Measurements from ENCODE around the gene CCT6A. TPM values are rescaled to one million over a fixed set of nuclear protein-coding genes. Genes with fewer than 3 reads are reported as not detected.

CCT6A gene
- total RNA-seq, 2 experiments from 2014 or later, result 31.8 to 33.0 TPM

DNA sequence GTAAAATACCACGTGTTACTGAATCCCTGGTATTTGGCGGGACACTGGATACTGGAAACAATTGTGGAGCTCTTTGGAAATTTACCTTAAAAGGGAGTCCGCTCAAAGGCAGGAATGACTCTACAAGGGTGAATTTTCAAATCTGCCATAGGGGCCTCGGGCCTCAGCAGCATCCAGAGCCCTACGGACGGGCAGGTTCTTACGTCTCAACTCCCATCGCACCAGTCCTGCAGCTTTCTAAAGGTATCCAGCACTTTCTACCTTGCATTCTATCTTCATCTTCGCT is 569 bp upstream of the CCT6A start:
- no peaks in the 10 kb centered on the region for H3K9me3 Mint-ChIP-seq
- peak overlapping the region; percentile 93 for H3K4me3 Mint-ChIP-seq
- no peaks in the 10 kb centered on the region for H3K9me3 ChIP-seq (ENCODE audit: control insufficient read depth in 1 of 2, insufficient read depth in 1 of 2, low read length in 2 of 2)
- no peaks in the 10 kb centered on the region for H3K27me3 ChIP-seq (ENCODE audit: control insufficient read depth in 1 of 2, insufficient read depth in 2 of 2, low read length in 2 of 2)
- ATAC-seq (ENCODE audit: poor library complexity) (no peak), DNase-seq (no peak)
- peaks cover 27% of the 10 kb centered on the region for H3K4me1 ChIP-seq (ENCODE audit: insufficient read depth, low read length)
- POLR2A ChIA-PET, result interaction anchor here (1.0 to 2.3 kb wide), 8 partner anchors 8 to 685 kb away, joined by 3 to 55 read pairs (median 7); partner anchors contain the start of genes CHCHD2, NIPSNAP2, SUMF2 and VOPP1
- intact Hi-C loops (cut with DNase I, micrococcal nuclease), result loop anchor here (1.0 to 5.0 kb wide), 6 partner anchors 13 to 684 kb away; partner anchors contain the start of genes CHCHD2 (in 1 of the 2), LANCL2 (in 1 of the 2), MRPS17 (in 1 of the 2) and SUMF2 (in 1 of the 2)
- CTCF ChIA-PET, result interaction anchor here (0.7 to 1.5 kb wide), 4 partner anchors 14 to 487 kb away, joined by 3 to 12 read pairs (median 3); partner anchors contain the start of gene SUMF2
- H3K4me1 Mint-ChIP-seq (ENCODE audit: low read depth), result peaks cover 54% of the 10 kb centered on the region
- H3K36me3 ChIP-seq (ENCODE audit: insufficient read depth, low read length), result peaks cover 33% of the 10 kb centered on the region
- TF ChIP-seq CTCF (IDR thresholded peaks at IDR 0.05), result no peak
- H3K4me3 ChIP-seq (ENCODE audit: low read length), result peak overlapping the region; percentile 74
- peak overlapping the region; percentile 66 to 81 for H3K27ac ChIP-seq (ENCODE audit: low read depth in 1 of 2, low read length in 2 of 2)
- H3K36me3 Mint-ChIP-seq (ENCODE audit: low read depth), result peaks cover 37% of the 10 kb centered on the region
- no peaks in the 10 kb centered on the region for H3K27me3 Mint-ChIP-seq
- H3K27ac Mint-ChIP-seq, result peak overlapping the region; percentile 83

DNA sequence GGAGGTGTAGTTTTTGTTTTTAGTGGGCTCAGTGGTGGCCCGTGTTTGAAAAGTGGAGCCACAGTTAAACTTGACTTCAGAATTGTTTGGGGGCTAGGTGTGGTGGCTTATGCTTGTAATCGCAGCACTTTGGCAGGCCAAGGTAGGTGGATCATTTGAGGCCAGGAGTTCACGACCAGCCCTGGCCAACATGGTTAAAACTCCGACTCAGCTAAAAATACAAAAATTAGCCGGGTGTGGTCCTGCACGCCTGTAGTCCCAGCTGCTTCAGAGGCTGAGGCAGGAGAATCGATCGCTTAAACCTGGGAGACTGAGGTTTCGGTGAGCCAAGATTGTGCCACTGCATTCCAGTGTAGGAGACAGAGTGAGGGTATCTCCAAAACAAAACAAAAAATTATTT is 1.8 kb downstream of the CCT6A start:
- no peak overlapping the region for H3K27ac ChIP-seq (ENCODE audit: low read depth in 1 of 2, low read length in 2 of 2)
- POLR2A ChIA-PET, result interaction anchor here (2.0 to 3.3 kb wide), 2 partner anchors 11 to 19 kb away, joined by 5 to 17 read pairs; partner anchors contain the start of gene SUMF2

DNA sequence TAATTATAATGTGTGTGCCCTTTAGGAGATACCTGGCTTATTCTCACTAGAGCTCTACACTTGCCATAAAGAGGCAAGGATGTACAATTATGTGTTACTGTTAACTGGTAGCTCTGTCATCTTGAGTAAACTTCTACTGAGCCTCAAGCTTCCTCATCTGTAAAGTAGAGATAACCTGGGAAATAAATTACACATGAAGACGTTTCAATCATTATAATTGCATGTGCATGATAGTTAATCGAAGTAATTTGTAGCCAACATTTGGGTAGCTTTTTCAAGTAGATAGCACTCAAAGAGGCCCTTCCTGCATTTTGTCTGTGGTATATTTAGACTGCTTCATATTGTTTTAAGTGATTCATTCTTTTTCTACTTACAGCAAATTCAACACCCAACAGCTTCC is 2.4 kb downstream of the CCT6A start:
- no peaks in the 10 kb centered on the region for H3K27me3 ChIP-seq (ENCODE audit: control insufficient read depth in 1 of 2, insufficient read depth in 2 of 2, low read length in 2 of 2)
- peaks cover 45% of the 10 kb centered on the region for H3K4me1 Mint-ChIP-seq (ENCODE audit: low read depth)
- no peak for TF ChIP-seq CTCF (IDR thresholded peaks at IDR 0.05)
- no peaks in the 10 kb centered on the region for H3K27me3 Mint-ChIP-seq
- H3K4me1 ChIP-seq (ENCODE audit: insufficient read depth, low read length), result peaks cover 27% of the 10 kb centered on the region
- H3K9me3 Mint-ChIP-seq, result no peaks in the 10 kb centered on the region
- H3K9me3 ChIP-seq (ENCODE audit: control insufficient read depth in 1 of 2, insufficient read depth in 1 of 2, low read length in 2 of 2), result no peaks in the 10 kb centered on the region
- H3K36me3 Mint-ChIP-seq (ENCODE audit: low read depth), result peaks cover 63% of the 10 kb centered on the region
- no peak overlapping the region for H3K27ac ChIP-seq (ENCODE audit: low read depth in 1 of 2, low read length in 2 of 2)
- intact Hi-C loops (cut with DNase I, micrococcal nuclease), result loop anchor here in 1 of 2 experiments (1.0 to 5.0 kb wide), 5 partner anchors 8 to 687 kb away; partner anchors contain the start of genes CHCHD2, LANCL2, MRPS17 and ZNF713
- DNase-seq (no peak), ATAC-seq (ENCODE audit: poor library complexity) (no peak)
- ChIA-PET CTCF (no interaction called here), POLR2A (interaction anchor here (2.0 to 3.3 kb wide), 2 partner anchors 10 to 20 kb away, joined by 5 to 17 read pairs; partner anchors contain the start of gene SUMF2)
- H3K4me3 ChIP-seq (ENCODE audit: low read length), result no peak overlapping the region
- peaks cover 59% of the 10 kb centered on the region for H3K36me3 ChIP-seq (ENCODE audit: insufficient read depth, low read length)
- peak overlapping the region; percentile 63 for H3K4me3 Mint-ChIP-seq
- peak overlapping the region; percentile 83 for H3K27ac Mint-ChIP-seq

More for the DNA sequence above, 1.8 kb downstream of the CCT6A start:
- peak overlapping the region; percentile 82 for H3K4me3 Mint-ChIP-seq
- Histone ChIP-seq H3K36me3 (ENCODE audit: insufficient read depth, low read length) (peaks cover 54% of the 10 kb centered on the region), H3K4me3 (ENCODE audit: low read length) (no peak overlapping the region), H3K9me3 (ENCODE audit: control insufficient read depth in 1 of 2, insufficient read depth in 1 of 2, low read length in 2 of 2) (no peaks in the 10 kb centered on the region), H3K27me3 (ENCODE audit: control insufficient read depth in 1 of 2, insufficient read depth in 2 of 2, low read length in 2 of 2) (no peaks in the 10 kb centered on the region), H3K4me1 (ENCODE audit: insufficient read depth, low read length) (peaks cover 27% of the 10 kb centered on the region)
- ATAC-seq (ENCODE audit: poor library complexity) (no peak), DNase-seq (no peak)
- no peak for TF ChIP-seq CTCF (IDR thresholded peaks at IDR 0.05)
- no peaks in the 10 kb centered on the region for H3K9me3 Mint-ChIP-seq
- peak overlapping the region; percentile 83 for H3K27ac Mint-ChIP-seq
- H3K4me1 Mint-ChIP-seq (ENCODE audit: low read depth), result peaks cover 51% of the 10 kb centered on the region
- intact Hi-C loops (cut with DNase I, micrococcal nuclease), result loop anchor here in 1 of 2 experiments (1.0 to 5.0 kb wide), 5 partner anchors 9 to 686 kb away; partner anchors contain the start of genes CHCHD2, LANCL2, MRPS17 and ZNF713
- CTCF ChIA-PET, result no interaction called here
- peaks cover 57% of the 10 kb centered on the region for H3K36me3 Mint-ChIP-seq (ENCODE audit: low read depth)
- H3K27me3 Mint-ChIP-seq, result no peaks in the 10 kb centered on the region

Measured in CD4-positive, alpha-beta T cell (primary cell).